H1 (cell line): ENCODE data around the gene GID8. TPM values are rescaled to one million over a fixed set of nuclear protein-coding genes. Genes with fewer than 3 reads are reported as not detected.

Source experiments
- USF2 ChIP-seq: IDR thresholded peaks from 2 replicates; pipeline ENCODE4 v1.6.1; 2011; ENCODE audit warnings: low read length, improper control_type of control experiment
- polyA plus RNA-seq, 7 experiments: library from polyadenylated mRNA; depleted of rRNA in 3 of 7; stranded (reverse) in 5 of 7; unstranded in 2 of 7; fragments of >200 nt in 5 of 7; fragments of 200-250 nt in 2 of 7; gene quantifications; 1 replicate in 5 of 7; 2 replicates in 1 of 7; 4 replicates in 1 of 7; pipeline versions ENCODE4 v1.2.1 to v1.2.3, GENCODE V29; 2011 to 2013; ENCODE audit warnings: missing spikeins in 2 of 7, mixed read lengths in 2 of 7
- total RNA-seq: library from RNA; stranded (reverse); fragmentation: NEBNext Ultra II Directional; extraction: Animal tissue kit (Norgen Biotek cat#: 25700); gene quantifications from 2 replicates; pipeline ENCODE4 v1.2.1, GENCODE V29; 2021

Gene GID8
- total and polyA plus RNA-seq, 2 of the 8 experiments (the other 6 are each of a cell fraction or from before 2014, with no cell fraction given): 39.7 to 72.9 TPM

- TF ChIP-seq USF2: no peak
Observed at GRCh38 chr20:62890444-62890843, 47.5 kb upstream of the GID8 start (continued).
